ENCODE measurements around the gene SHBG. TPM values are rescaled to one million over a fixed set of nuclear protein-coding genes. Genes with fewer than 3 reads are reported as not detected.

Gene SHBG
- total RNA-seq, 2 experiments from 2014 or later: 0.53 TPM; not detected in 1

GRCh38 chr17:7582396-7583252, 47.3 kb upstream of the SHBG start:
- intact Hi-C loops (cut with micrococcal nuclease; ENCODE audit: unreplicated experiment): no loop called here

GRCh38 chr17:7583253-7584109, 46.5 kb upstream of the SHBG start, which contains the start of gene MPDU1:
Gene MPDU1, plus strand, starts transcription at chr17:7583852. Its CDS starts 11 bp downstream, at chr17:7583863.
- Histone ChIP-seq H3K4me3 (ENCODE audit: low read depth, low read length, poor library complexity, severe bottlenecking) (peak within 1 kb of the TSS; percentile 75), H3K36me3 (ENCODE audit: insufficient read depth, low read length) (peaks cover 64% of the 10 kb centered on the region), H3K4me2 (ENCODE audit: low read length) (peak within 1 kb of the TSS; percentile 94), H3K9me2 (ENCODE audit: insufficient read depth, low read length) (no peaks in the 10 kb centered on the region), H4K20me1 (ENCODE audit: insufficient read depth, low read length) (no peaks in the 10 kb centered on the region), H3K27ac (ENCODE audit: low read depth, low read length, poor library complexity, severe bottlenecking) (peak within 1 kb of the TSS; percentile 78), H3K4me1 (ENCODE audit: insufficient read depth, low read length, poor library complexity, severe bottlenecking) (peaks cover 33% of the 10 kb centered on the region), H3K79me2 (ENCODE audit: insufficient read depth, low read depth, low read length) (peaks cover 5% of the 10 kb centered on the region; the same call in 1 of the 2 replicates), H3K9me3 (ENCODE audit: low read length) (no peaks in the 10 kb centered on the region), H2AFZ (ENCODE audit: low read length) (peak within 1 kb of the TSS; percentile 88)
- intact Hi-C loops (cut with micrococcal nuclease; ENCODE audit: unreplicated experiment): no loop called here
- DNase-seq (ENCODE audit: low spot score): peak; percentile 94
- BruUV-seq (replicated peaks): TSS peak; percentile 90
- CTCF ChIA-PET (ENCODE audit: unreplicated experiment): interaction anchor here (0.5 kb wide), 1 partner anchor 30 kb away, joined by 4 read pairs; no protein-coding TSS in a partner anchor
- POLR2A ChIA-PET: interaction anchor here (1.0 to 2.6 kb wide), 5 partner anchors 9 to 104 kb away, joined by 3 to 6 read pairs (median 4); partner anchors contain the start of genes FXR2 and TP53
- TF ChIP-seq CTCF (conservative IDR thresholded peaks at IDR 0.05; ENCODE audit: low read length) (no peak), EZH2phosphoT487 (IDR thresholded peaks at IDR 0.05; ENCODE audit: borderline replicate concordance, low read depth, low read length) (no peak)

More at GRCh38 chr17:7582396-7583252, 47.3 kb upstream of the SHBG start:
- 0 out of 2 replicates have a peak, but pooled peaks have one; percentile 14 for TF ChIP-seq CTCF (conservative IDR thresholded peaks at IDR 0.05; ENCODE audit: low read length)
- no peak for TF ChIP-seq EZH2phosphoT487 (IDR thresholded peaks at IDR 0.05; ENCODE audit: borderline replicate concordance, low read depth, low read length)
- ChIA-PET POLR2A (interaction anchor here (0.6 to 1.2 kb wide), 2 partner anchors 9 to 664 kb away, joined by 3 to 5 read pairs; no protein-coding TSS in a partner anchor), CTCF (ENCODE audit: unreplicated experiment) (no interaction called here)
- Histone ChIP-seq H3K4me1 (ENCODE audit: insufficient read depth, low read length, poor library complexity, severe bottlenecking) (peaks cover 39% of the 10 kb centered on the region), H3K9me3 (ENCODE audit: low read length) (no peaks in the 10 kb centered on the region), H3K27ac (ENCODE audit: low read depth, low read length, poor library complexity, severe bottlenecking) (no peak overlapping the region), H4K20me1 (ENCODE audit: insufficient read depth, low read length) (no peaks in the 10 kb centered on the region), H3K4me3 (ENCODE audit: low read depth, low read length, poor library complexity, severe bottlenecking) (peak overlapping the region; percentile 75), H3K36me3 (ENCODE audit: insufficient read depth, low read length) (peaks cover 66% of the 10 kb centered on the region), H3K79me2 (ENCODE audit: insufficient read depth, low read depth, low read length) (peaks cover 5% of the 10 kb centered on the region; the same call in 1 of the 2 replicates), H2AFZ (ENCODE audit: low read length) (no peak overlapping the region), H3K4me2 (ENCODE audit: low read length) (peak overlapping the region; percentile 94; the same call in 1 of the 2 replicates), H3K9me2 (ENCODE audit: insufficient read depth, low read length) (no peaks in the 10 kb centered on the region)
- no peak for DNase-seq (ENCODE audit: low spot score)
- no TSS peak for BruUV-seq (replicated peaks)
